Lower leg skin (tissue), 4 donors: ENCODE data around the gene MBOAT2. TPM values are rescaled to one million over a fixed set of nuclear protein-coding genes. Genes with fewer than 3 reads are reported as not detected.
"Not testable (repeated sequence)": the region's sequence is repeated elsewhere in the genome, so short reads cannot be mapped to it uniquely, and the experiment has no call there.

Experiments
- DNase-seq, 2 donors: peaks; one replicate each; pipeline ENCODE4 v3.0.0-alpha.2; 2019; ENCODE audit warnings: low spot score in 2 of 2
- H3K4me3 ChIP-seq: fragments of 200-600 bp; sonication (generic); 2 replicates; pipeline ENCODE4 v1.5.1; 2017; ENCODE audit warnings: mild to moderate bottlenecking, low read depth; ENCODE audit not compliant: poor library complexity, severe bottlenecking
- CTCF ChIP-seq, 3 donors: fragments of 450-650 bp; IDR thresholded peaks; one replicate each; pipeline ENCODE4 v1.5.1; 2016; ENCODE audit warnings: antibody characterized with exemption in 3 of 3, mild to moderate bottlenecking in 3 of 3, moderate library complexity in 2 of 3
- POLR2A ChIP-seq, 2 donors: fragments of 450-650 bp; IDR thresholded peaks; one replicate each; pipeline ENCODE4 v1.6.1; 2016 to 2017; ENCODE audit warnings: antibody characterized with exemption in 2 of 2, mild to moderate bottlenecking in 1 of 2, moderate library complexity in 1 of 2
- whole genome bisulfite sequencing, 2 donors: methylation state at CpG; one replicate each; pipeline ENCODE4 v1.1.5; 2018; 5-methylcytosine and 5-hydroxymethylcytosine counted together
- intact Hi-C: fragments of 100-400 bp; cut with DNase I; formaldehyde crosslinking; loops from one replicate; pipeline ENCODE4 v1.15.0; 2023; ENCODE audit warnings: low total_unique reads
- total RNA-seq, 4 donors: library from RNA; depleted of rRNA; stranded (reverse); fragments of >200 nt; gene quantifications; one replicate each; pipeline ENCODE4 v1.1.0, GENCODE V29; 2016

Gene MBOAT2
- total RNA-seq, 4 donors from 2014 or later = 47.2 to 92.3 (median 76.4) TPM

GRCh38 chr2:8981876-8982275 lies 21.6 kb downstream of the MBOAT2 start:
- DNase-seq = no peak
- TF ChIP-seq POLR2A (IDR thresholded peaks at IDR 0.05) (no peak), CTCF (IDR thresholded peaks at IDR 0.05) (no peak)
- H3K4me3 ChIP-seq = no peak overlapping the region
- intact Hi-C loops = no loop called here
- WGBS, 2 donors = 90 to 92% methylated on average over 7 of the region's 7 CpGs

- DNase-seq = no peak
- no peak overlapping the region for H3K4me3 ChIP-seq
- WGBS, 2 donors = 87 to 93% methylated on average over 1 of the region's 1 CpG
- intact Hi-C loops = no loop called here
- TF ChIP-seq CTCF (IDR thresholded peaks at IDR 0.05) (no peak), POLR2A (IDR thresholded peaks at IDR 0.05) (no peak)
Observed at GRCh38 chr2:8980096-8980495, 23.4 kb downstream of the MBOAT2 start.

- 94 to 97% methylated on average over 4 of the region's 4 CpGs for whole genome bisulfite sequencing, 2 donors
- no peak overlapping the region for H3K4me3 ChIP-seq
- TF ChIP-seq CTCF (IDR thresholded peaks at IDR 0.05) (no peak), POLR2A (IDR thresholded peaks at IDR 0.05) (no peak)
- intact Hi-C loops = no loop called here
- no peak for DNase-seq
Observed at GRCh38 chr2:8977758-8978157, 25.7 kb downstream of the MBOAT2 start.

GRCh38 chr2:8976442-8977259 lies 26.8 kb downstream of the MBOAT2 start:
- TF ChIP-seq POLR2A (IDR thresholded peaks at IDR 0.05) = no peak
- 37 to 39% methylated on average over 8 of the region's 8 CpGs for WGBS, 2 donors
- DNase-seq = no peak
- intact Hi-C loops = no loop called here
- no peak overlapping the region for H3K4me3 ChIP-seq

- WGBS, 2 donors = 77 to 84% methylated on average over 4 of the region's 4 CpGs
- intact Hi-C loops = no loop called here
- TF ChIP-seq CTCF (IDR thresholded peaks at IDR 0.05) (no peak), POLR2A (IDR thresholded peaks at IDR 0.05) (no peak)
- no peak overlapping the region for H3K4me3 ChIP-seq
- no peak for DNase-seq
Observed at GRCh38 chr2:8974016-8974415, 29.5 kb downstream of the MBOAT2 start.

- H3K4me3 ChIP-seq, intact Hi-C loops, DNase-seq: not testable (repeated sequence)
- WGBS, 2 donors = 95 to 96% methylated on average over 3 of the region's 3 CpGs
Observed at GRCh38 chr2:8973017-8973416, 30.5 kb downstream of the MBOAT2 start.

- H3K4me3 ChIP-seq, intact Hi-C loops: not testable (repeated sequence)
- 100% methylated on average over 1 of the region's 1 CpG for WGBS, 2 donors
Observed at GRCh38 chr2:8972535-8972934, 30.9 kb downstream of the MBOAT2 start.

GRCh38 chr2:8969348-8969747 lies 34.1 kb downstream of the MBOAT2 start:
- H3K4me3 ChIP-seq, intact Hi-C loops, DNase-seq: not testable (repeated sequence)
- 92 to 97% methylated on average over 2 of the region's 2 CpGs for WGBS, 2 donors

More at GRCh38 chr2:8972535-8972934, 30.9 kb downstream of the MBOAT2 start:
- DNase-seq = not testable (repeated sequence)
